ENCODE measurements around the gene PTTG1IP.
A peak's percentile ranks its signal among the peaks of the same experiment; 100 is the strongest.

The PTTG1IP gene

GRCh38 chr21:44846485-44847260 lies 26.8 kb downstream of the PTTG1IP start:
- H3K36me3 ChIP-seq (ENCODE audit: insufficient read depth, low read length), result peaks cover 8% of the 10 kb centered on the region; the same call in 1 of the 2 replicates
- peaks cover 5% of the 10 kb centered on the region; the same call in 1 of the 2 replicates for H3K27me3 ChIP-seq (ENCODE audit: insufficient read depth, low read length)
- peak overlapping the region; percentile 76 for H3K4me3 ChIP-seq (ENCODE audit: low read depth, low read length)
- no peaks in the 10 kb centered on the region for H3K79me2 ChIP-seq (ENCODE audit: control insufficient read depth, insufficient read depth, low read length, unreplicated experiment)
- H2AFZ ChIP-seq (ENCODE audit: low read length, unreplicated experiment), result peak overlapping the region; percentile 67
- H3K4me1 ChIP-seq (ENCODE audit: control insufficient read depth, insufficient read depth, low read length, unreplicated experiment), result peaks cover 16% of the 10 kb centered on the region
- H3K27ac ChIP-seq (ENCODE audit: low read depth, low read length), result no peak overlapping the region

GRCh38 chr21:44846224-44846484 lies 27.3 kb downstream of the PTTG1IP start:
- peak overlapping the region; percentile 76 for H3K4me3 ChIP-seq (ENCODE audit: low read depth, low read length)
- peak overlapping the region; percentile 22; the same call in 1 of the 2 replicates for H3K27ac ChIP-seq (ENCODE audit: low read depth, low read length)
- H3K27me3 ChIP-seq (ENCODE audit: insufficient read depth, low read length), result peaks cover 5% of the 10 kb centered on the region; the same call in 1 of the 2 replicates
- peak overlapping the region; percentile 67 for H2AFZ ChIP-seq (ENCODE audit: low read length, unreplicated experiment)
- H3K4me1 ChIP-seq (ENCODE audit: control insufficient read depth, insufficient read depth, low read length, unreplicated experiment), result peaks cover 16% of the 10 kb centered on the region
- peaks cover 8% of the 10 kb centered on the region; the same call in 1 of the 2 replicates for H3K36me3 ChIP-seq (ENCODE audit: insufficient read depth, low read length)
- H3K79me2 ChIP-seq (ENCODE audit: control insufficient read depth, insufficient read depth, low read length, unreplicated experiment), result no peaks in the 10 kb centered on the region

GRCh38 chr21:44845418-44846223 lies 27.9 kb downstream of the PTTG1IP start:
- Histone ChIP-seq H2AFZ (ENCODE audit: low read length, unreplicated experiment) (peak overlapping the region; percentile 67), H3K79me2 (ENCODE audit: control insufficient read depth, insufficient read depth, low read length, unreplicated experiment) (no peaks in the 10 kb centered on the region), H3K4me3 (ENCODE audit: low read depth, low read length) (peak overlapping the region; percentile 76), H3K27ac (ENCODE audit: low read depth, low read length) (peak overlapping the region; percentile 22; the same call in 1 of the 2 replicates), H3K27me3 (ENCODE audit: insufficient read depth, low read length) (peaks cover 5% of the 10 kb centered on the region; the same call in 1 of the 2 replicates), H3K36me3 (ENCODE audit: insufficient read depth, low read length) (peaks cover 8% of the 10 kb centered on the region; the same call in 1 of the 2 replicates), H3K4me1 (ENCODE audit: control insufficient read depth, insufficient read depth, low read length, unreplicated experiment) (peaks cover 16% of the 10 kb centered on the region)

- Histone ChIP-seq H2AFZ (ENCODE audit: low read length, unreplicated experiment) (no peak overlapping the region), H3K27ac (ENCODE audit: low read depth, low read length) (no peak overlapping the region), H3K79me2 (ENCODE audit: control insufficient read depth, insufficient read depth, low read length, unreplicated experiment) (no peaks in the 10 kb centered on the region), H3K27me3 (ENCODE audit: insufficient read depth, low read length) (peaks cover 5% of the 10 kb centered on the region; the same call in 1 of the 2 replicates), H3K36me3 (ENCODE audit: insufficient read depth, low read length) (no peaks in the 10 kb centered on the region; the same call in 1 of the 2 replicates), H3K4me1 (ENCODE audit: control insufficient read depth, insufficient read depth, low read length, unreplicated experiment) (peaks cover 16% of the 10 kb centered on the region), H3K4me3 (ENCODE audit: low read depth, low read length) (no peak overlapping the region)
Measured at GRCh38 chr21:44844256-44844655, 29.2 kb downstream of the PTTG1IP start.

GRCh38 chr21:44842721-44843445 lies 30.6 kb downstream of the PTTG1IP start:
- H3K79me2 ChIP-seq (ENCODE audit: control insufficient read depth, insufficient read depth, low read length, unreplicated experiment), result no peaks in the 10 kb centered on the region
- peaks cover 5% of the 10 kb centered on the region; the same call in 1 of the 2 replicates for H3K27me3 ChIP-seq (ENCODE audit: insufficient read depth, low read length)
- no peak overlapping the region for H3K4me3 ChIP-seq (ENCODE audit: low read depth, low read length)
- peaks cover 16% of the 10 kb centered on the region for H3K4me1 ChIP-seq (ENCODE audit: control insufficient read depth, insufficient read depth, low read length, unreplicated experiment)
- no peaks in the 10 kb centered on the region for H3K36me3 ChIP-seq (ENCODE audit: insufficient read depth, low read length)
- H2AFZ ChIP-seq (ENCODE audit: low read length, unreplicated experiment), result no peak overlapping the region
- H3K27ac ChIP-seq (ENCODE audit: low read depth, low read length), result no peak overlapping the region

- Histone ChIP-seq H2AFZ (ENCODE audit: low read length, unreplicated experiment) (no peak overlapping the region), H3K27me3 (ENCODE audit: insufficient read depth, low read length) (peaks cover 5% of the 10 kb centered on the region; the same call in 1 of the 2 replicates), H3K36me3 (ENCODE audit: insufficient read depth, low read length) (no peaks in the 10 kb centered on the region), H3K27ac (ENCODE audit: low read depth, low read length) (no peak overlapping the region), H3K4me3 (ENCODE audit: low read depth, low read length) (no peak overlapping the region), H3K4me1 (ENCODE audit: control insufficient read depth, insufficient read depth, low read length, unreplicated experiment) (peaks cover 21% of the 10 kb centered on the region), H3K79me2 (ENCODE audit: control insufficient read depth, insufficient read depth, low read length, unreplicated experiment) (no peaks in the 10 kb centered on the region)
Measured at GRCh38 chr21:44842087-44842486, 31.4 kb downstream of the PTTG1IP start.

- Histone ChIP-seq H3K4me3 (ENCODE audit: low read depth, low read length) (no peak overlapping the region), H3K4me1 (ENCODE audit: control insufficient read depth, insufficient read depth, low read length, unreplicated experiment) (peaks cover 15% of the 10 kb centered on the region), H3K27ac (ENCODE audit: low read depth, low read length) (no peak overlapping the region), H3K36me3 (ENCODE audit: insufficient read depth, low read length) (no peaks in the 10 kb centered on the region), H3K79me2 (ENCODE audit: control insufficient read depth, insufficient read depth, low read length, unreplicated experiment) (no peaks in the 10 kb centered on the region), H2AFZ (ENCODE audit: low read length, unreplicated experiment) (no peak overlapping the region), H3K27me3 (ENCODE audit: insufficient read depth, low read length) (peaks cover 5% of the 10 kb centered on the region; the same call in 1 of the 2 replicates)
Measured at GRCh38 chr21:44840771-44841170, 32.7 kb downstream of the PTTG1IP start.

GRCh38 chr21:44838951-44839350 lies 34.5 kb downstream of the PTTG1IP start:
- H2AFZ ChIP-seq (ENCODE audit: low read length, unreplicated experiment), result no peak overlapping the region

GRCh38 chr21:44838039-44838895 lies 35.2 kb downstream of the PTTG1IP start:
- H3K27ac ChIP-seq (ENCODE audit: low read depth, low read length), result no peak overlapping the region
- H2AFZ ChIP-seq (ENCODE audit: low read length, unreplicated experiment), result no peak overlapping the region
- H3K36me3 ChIP-seq (ENCODE audit: insufficient read depth, low read length), result no peaks in the 10 kb centered on the region
- no peaks in the 10 kb centered on the region for H3K79me2 ChIP-seq (ENCODE audit: control insufficient read depth, insufficient read depth, low read length, unreplicated experiment)
- H3K4me1 ChIP-seq (ENCODE audit: control insufficient read depth, insufficient read depth, low read length, unreplicated experiment), result peaks cover 12% of the 10 kb centered on the region
- H3K27me3 ChIP-seq (ENCODE audit: insufficient read depth, low read length), result peaks cover 5% of the 10 kb centered on the region; the same call in 1 of the 2 replicates
- no peak overlapping the region for H3K4me3 ChIP-seq (ENCODE audit: low read depth, low read length)

More at GRCh38 chr21:44838951-44839350, 34.5 kb downstream of the PTTG1IP start:
- Histone ChIP-seq H3K79me2 (ENCODE audit: control insufficient read depth, insufficient read depth, low read length, unreplicated experiment) (no peaks in the 10 kb centered on the region), H3K27me3 (ENCODE audit: insufficient read depth, low read length) (peaks cover 5% of the 10 kb centered on the region; the same call in 1 of the 2 replicates), H3K27ac (ENCODE audit: low read depth, low read length) (no peak overlapping the region), H3K4me3 (ENCODE audit: low read depth, low read length) (no peak overlapping the region), H3K36me3 (ENCODE audit: insufficient read depth, low read length) (no peaks in the 10 kb centered on the region), H3K4me1 (ENCODE audit: control insufficient read depth, insufficient read depth, low read length, unreplicated experiment) (peaks cover 12% of the 10 kb centered on the region)

Measured in ACC112 (cell line).